GOT3 (cell line): ENCODE measurements around the gene ZNF579.

ENCODE experiments used
- DNase-seq: peaks from one replicate; lab custom pipeline; 2025; ENCODE audit warnings: mixed read lengths; lab: John Stamatoyannopoulos, UW

Gene ZNF579

GRCh38 chr19:55611983-55612645 is 31.5 kb upstream of the ZNF579 start:
- DNase-seq: no peak

- no peak for DNase-seq
These were observed 30.8 kb upstream of the ZNF579 start for GRCh38 chr19:55611300-55611982.

- DNase-seq: no peak
These were observed 28.7 kb upstream of the ZNF579 start for GRCh38 chr19:55609326-55609725.

- DNase-seq: no peak
These were observed 26.2 kb upstream of the ZNF579 start for GRCh38 chr19:55606817-55607216.

- DNase-seq: no peak
These were observed 25.8 kb upstream of the ZNF579 start for GRCh38 chr19:55606471-55606787.

- DNase-seq: peak; percentile 18
These were observed 25.2 kb upstream of the ZNF579 start, which contains the start of gene ZNF865 for GRCh38 chr19:55605637-55606470. TSS of gene ZNF865 (plus strand) at chr19:55605647. CDS start at chr19:55613619, 7,972 bp downstream.

- DNase-seq: peak; percentile 91
These were observed 24.6 kb upstream of the ZNF579 start for GRCh38 chr19:55605207-55605636.

- DNase-seq: no peak
These were observed 23.1 kb upstream of the ZNF579 start for GRCh38 chr19:55603581-55604292.

- no peak for DNase-seq
These were observed 22.5 kb upstream of the ZNF579 start for GRCh38 chr19:55603115-55603514.

GRCh38 chr19:55602104-55603001 is 21.7 kb upstream of the ZNF579 start:
- no peak for DNase-seq

GRCh38 chr19:55601084-55601483 is 20.4 kb upstream of the ZNF579 start:
- DNase-seq: no peak

- DNase-seq: no peak
These were observed 20.0 kb upstream of the ZNF579 start for GRCh38 chr19:55600662-55601028.

GRCh38 chr19:55599842-55600661 is 19.4 kb upstream of the ZNF579 start, which contains the start of gene ZNF524:
TSS of gene ZNF524 (plus strand) at chr19:55600288. CDS start at chr19:55602113, 1,825 bp downstream.
- DNase-seq: peak; percentile 89

GRCh38 chr19:55599468-55599841 is 18.8 kb upstream of the ZNF579 start, which contains the start of gene FIZ1:
TSS of gene FIZ1 (minus strand) at chr19:55599517. CDS start at chr19:55597865, 1,652 bp downstream.
- peak; percentile 89 for DNase-seq

GRCh38 chr19:55598719-55599467 is 18.2 kb upstream of the ZNF579 start:
- DNase-seq: peak; percentile 83

GRCh38 chr19:55598034-55598433 is 17.4 kb upstream of the ZNF579 start:
- DNase-seq: no peak

- no peak for DNase-seq
These were observed 16.9 kb upstream of the ZNF579 start for GRCh38 chr19:55597501-55597921.

- no peak for DNase-seq
These were observed 15.7 kb upstream of the ZNF579 start for GRCh38 chr19:55596304-55596703.

GRCh38 chr19:55594996-55595545 is 14.4 kb upstream of the ZNF579 start:
- DNase-seq: no peak
